NCI-H187 (cell line): Measurements from ENCODE around the gene MGLL.
"Not testable (repeated sequence)": the region's sequence is repeated elsewhere in the genome, so short reads cannot be mapped to it uniquely, and the experiment has no call there.

Experiments used
- DNase-seq, 2 experiments: peaks; one replicate each; lab custom pipeline; 2025; lab: John Stamatoyannopoulos, UW

The MGLL gene

GRCh38 chr3:127688416-127689265 lies 133.7 kb downstream of the MGLL start:
- DNase-seq = no peak

GRCh38 chr3:127688022-127688415 lies 134.3 kb downstream of the MGLL start:
- DNase-seq = no peak

- DNase-seq = no peak
These were observed 135.0 kb downstream of the MGLL start for GRCh38 chr3:127687228-127687737.

GRCh38 chr3:127686512-127686894 lies 135.8 kb downstream of the MGLL start:
- no peak for DNase-seq

GRCh38 chr3:127685708-127686511 lies 136.4 kb downstream of the MGLL start:
- DNase-seq = no peak

- no peak for DNase-seq
These were observed 137.2 kb downstream of the MGLL start for GRCh38 chr3:127684871-127685707.

- no peak for DNase-seq
These were observed 139.8 kb downstream of the MGLL start for GRCh38 chr3:127682561-127682960.

GRCh38 chr3:127682175-127682554 lies 140.2 kb downstream of the MGLL start:
- not testable (repeated sequence) for DNase-seq

GRCh38 chr3:127680798-127681221 lies 141.5 kb downstream of the MGLL start:
- DNase-seq = no peak

GRCh38 chr3:127680146-127680661 lies 142.1 kb downstream of the MGLL start:
- DNase-seq = no peak

- no peak for DNase-seq
These were observed 142.7 kb downstream of the MGLL start for GRCh38 chr3:127679534-127680145.

GRCh38 chr3:127678611-127679533 lies 143.4 kb downstream of the MGLL start:
- DNase-seq = no peak

GRCh38 chr3:127678315-127678599 lies 144.1 kb downstream of the MGLL start:
- DNase-seq = no peak

GRCh38 chr3:127677541-127678314 lies 144.6 kb downstream of the MGLL start:
- no peak for DNase-seq

GRCh38 chr3:127676921-127677351 lies 145.4 kb downstream of the MGLL start:
- no peak for DNase-seq

GRCh38 chr3:127676456-127676855 lies 145.9 kb downstream of the MGLL start:
- DNase-seq = no peak

GRCh38 chr3:127675651-127676391 lies 146.5 kb downstream of the MGLL start:
- DNase-seq = no peak

- no peak for DNase-seq
These were observed 147.5 kb downstream of the MGLL start for GRCh38 chr3:127674790-127675189.
